Measurements from ENCODE around the gene ADAMTSL4. TPM values are rescaled to one million over a fixed set of nuclear protein-coding genes. Genes with fewer than 3 reads are reported as not detected.

ADAMTSL4 gene
- total RNA-seq, 6 experiments from 2014 or later: 20.5 to 35.2 (median 31.5) TPM

DNA sequence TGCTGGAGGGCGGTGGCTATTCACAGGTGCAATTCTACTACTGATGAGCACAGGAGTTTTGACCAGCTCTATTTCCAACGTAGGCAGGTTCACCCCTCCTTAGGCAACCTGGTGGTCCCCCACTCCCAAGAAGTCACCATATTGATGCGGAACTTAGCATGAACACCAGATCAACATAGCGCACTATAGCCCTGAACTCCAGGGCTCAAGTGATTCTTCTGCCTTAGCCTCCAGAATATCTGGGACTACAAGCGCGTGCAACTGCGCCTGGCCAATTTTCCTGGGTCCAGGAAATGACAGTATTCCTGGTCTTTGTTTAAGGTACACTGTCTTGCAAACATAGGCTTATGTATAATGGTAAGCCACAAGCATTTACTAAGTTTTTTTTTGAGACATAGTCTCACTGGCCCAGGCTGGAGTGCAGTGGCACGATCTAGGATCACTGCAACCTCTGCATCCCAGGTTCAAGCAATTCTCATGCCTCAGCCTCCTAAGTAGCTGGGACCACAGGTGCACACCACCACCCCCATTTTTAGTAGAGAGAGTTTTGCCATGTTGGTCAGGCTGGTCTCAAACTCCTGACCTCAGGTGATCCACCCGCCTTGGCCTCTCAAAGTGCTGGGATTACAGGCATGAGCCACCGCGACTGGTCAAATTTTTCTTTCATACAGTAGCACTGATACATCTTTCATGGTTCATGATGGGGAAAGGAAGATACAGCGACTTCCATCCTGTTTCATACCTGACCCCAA lies 17.6 kb downstream of the ADAMTSL4 start:
- TF ChIP-seq CTCF (IDR thresholded peaks at IDR 0.05) (no peak), POLR2A (IDR thresholded peaks at IDR 0.05) (no peak)

GRCh38 chr1:150567341-150567716 lies 18.1 kb downstream of the ADAMTSL4 start:
- Histone ChIP-seq H3K9me3 (no peaks in the 10 kb centered on the region), H3K27ac (peak overlapping the region; percentile 87 to 99 (median 94)), H3K36me3 (peaks cover 0 to 4% (median 0%) of the 10 kb centered on the region in 4 donors), H3K4me3 (peak overlapping the region; percentile 8 to 49 (median 36)), H3K27me3 (no peaks in the 10 kb centered on the region), H3K4me1 (peaks cover 0 to 89% (median 42%) of the 10 kb centered on the region in 4 donors)
- WGBS (ENCODE audit: insufficient coverage, low coverage, low lambda C conversion rate, missing lambda C conversion rate): 1% methylated on average over 3 of the region's 3 CpGs
- ATAC-seq (peak in 3 of 4 donors; percentile 0 to 9 (median 1)), DNase-seq (no peak)
- intact Hi-C loops (cut with DNase I): no loop called here
- TF ChIP-seq POLR2A (IDR thresholded peaks at IDR 0.05) (peak; percentile 6), CTCF (IDR thresholded peaks at IDR 0.05) (no peak)

More for the DNA sequence above, 17.6 kb downstream of the ADAMTSL4 start:
- 90% methylated on average over 6 of the region's 12 CpGs for WGBS (ENCODE audit: insufficient coverage, low coverage, low lambda C conversion rate, missing lambda C conversion rate)
- Histone ChIP-seq H3K36me3 (no peaks in the 10 kb centered on the region), H3K4me1 (peaks cover 0 to 94% (median 45%) of the 10 kb centered on the region in 4 donors), H3K27me3 (no peaks in the 10 kb centered on the region), H3K27ac (peak overlapping the region; percentile 87 to 99 (median 94)), H3K9me3 (no peaks in the 10 kb centered on the region), H3K4me3 (peak overlapping the region in 2 of 3 donors; percentile 36 to 49)
- DNase-seq (no peak), ATAC-seq (no peak)
- intact Hi-C loops (cut with DNase I): no loop called here

- H3K36me3 ChIP-seq: peaks cover 2 to 10% (median 5%) of the 10 kb centered on the region in 4 donors
- H3K27me3 ChIP-seq: no peaks in the 10 kb centered on the region
- ATAC-seq (peak; percentile 66 to 91 (median 79)), DNase-seq (peak in 2 of 3 donors; percentile 81 to 89)
- no peaks in the 10 kb centered on the region for H3K9me3 ChIP-seq
- H3K4me3 ChIP-seq: peak overlapping the region; percentile 8 to 49 (median 36)
- peak overlapping the region; percentile 87 to 99 (median 94) for H3K27ac ChIP-seq
- TF ChIP-seq POLR2A (IDR thresholded peaks at IDR 0.05) (peak; percentile 56), CTCF (IDR thresholded peaks at IDR 0.05) (peak in 1 of 4 donors; percentile 4)
- intact Hi-C loops (cut with DNase I): no loop called here
- WGBS (ENCODE audit: insufficient coverage, low coverage, low lambda C conversion rate, missing lambda C conversion rate): 3% methylated on average over 10 of the region's 10 CpGs
- H3K4me1 ChIP-seq: peaks cover 0 to 88% (median 37%) of the 10 kb centered on the region in 4 donors
Observed at GRCh38 chr1:150567717-150568593, 18.7 kb downstream of the ADAMTSL4 start.

DNA sequence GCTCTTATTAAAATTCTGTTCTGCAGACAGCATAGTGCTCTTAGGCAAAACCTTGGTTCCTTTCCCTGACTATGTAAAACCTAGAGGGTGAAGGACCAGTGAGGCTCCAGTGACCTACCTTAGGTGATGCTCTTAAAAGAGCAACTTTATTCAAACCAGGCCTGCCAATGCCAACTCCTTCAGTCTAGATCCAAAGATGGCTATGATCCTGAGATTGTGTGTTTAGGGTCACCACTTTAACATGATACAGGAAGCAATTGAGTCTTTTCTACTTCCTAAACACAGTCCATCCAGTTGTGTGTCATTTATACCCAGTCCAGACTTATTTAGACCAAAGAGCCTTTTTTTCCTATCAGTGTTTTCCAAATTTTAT lies 19.4 kb downstream of the ADAMTSL4 start:
- Histone ChIP-seq H3K4me3 (peak overlapping the region in 1 of 3 donors; percentile 14), H3K4me1 (peaks cover 0 to 88% (median 36%) of the 10 kb centered on the region in 4 donors), H3K9me3 (no peaks in the 10 kb centered on the region), H3K27ac (peak overlapping the region; percentile 87 to 99 (median 94)), H3K36me3 (peaks cover 7 to 16% (median 10%) of the 10 kb centered on the region in 4 donors), H3K27me3 (no peaks in the 10 kb centered on the region)
- intact Hi-C loops (cut with DNase I): no loop called here
- DNase-seq (no peak), ATAC-seq (peak in 3 of 4 donors; percentile 1 to 13 (median 2))
- TF ChIP-seq CTCF (IDR thresholded peaks at IDR 0.05): no peak
- no peak for TF ChIP-seq POLR2A (IDR thresholded peaks at IDR 0.05)
